ENCODE data around the gene GPR173. TPM values are rescaled to one million over a fixed set of nuclear protein-coding genes. Genes with fewer than 3 reads are reported as not detected.

GPR173 gene
- total and polyA plus RNA-seq, 9 of the 15 experiments (the other 6 are each of a cell fraction or from before 2014, with no cell fraction given), result 0.01 TPM; not detected in 8

DNA sequence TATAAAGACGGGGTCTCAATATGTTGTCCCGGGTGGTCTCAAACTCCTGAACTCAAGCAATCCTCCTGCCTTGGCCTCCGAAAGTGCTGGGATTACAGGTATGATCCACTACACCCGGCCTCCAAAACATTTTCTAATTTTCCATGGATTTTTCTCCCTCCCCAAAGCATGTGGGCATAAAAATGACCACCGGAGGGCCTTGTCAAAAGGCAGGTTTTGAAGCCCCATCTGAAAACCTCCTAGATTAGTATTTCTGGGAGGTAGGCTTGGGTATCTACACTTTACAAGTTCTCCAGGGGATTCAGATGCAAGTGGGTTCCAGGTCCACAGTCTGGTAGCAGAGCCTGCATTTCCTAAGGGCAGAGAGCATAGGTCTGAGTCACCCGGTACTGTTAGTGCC is 1.4 kb upstream of the GPR173 start (continued):
- TF ChIP-seq ZMIZ1 (IDR thresholded peaks at IDR 0.05; ENCODE audit: low read depth in 2 of 2, low read length in 2 of 2) (no peak), NCOA4 (IDR thresholded peaks at IDR 0.05; ENCODE audit: partially characterized antibody) (no peak), ZBTB17 (CRISPR knock-in tag; IDR thresholded peaks at IDR 0.05) (no peak), ZNF586 (CRISPR knock-in tag; conservative IDR thresholded peaks at IDR 0.05) (no peak), MTA2 (IDR thresholded peaks at IDR 0.05; ENCODE audit: low read depth) (no peak), SRSF7 (optimal IDR thresholded peaks at IDR 0.05; ENCODE audit: low read depth, low read length) (no peak), HLTF (IDR thresholded peaks at IDR 0.05) (no peak), CHD7 (IDR thresholded peaks at IDR 0.05; ENCODE audit: low read depth, low read length) (no peak), POU5F1 (IDR thresholded peaks at IDR 0.05; ENCODE audit: borderline replicate concordance, low read depth, low read length, partially characterized antibody) (no peak), HINFP (tag; conservative IDR thresholded peaks at IDR 0.05; ENCODE audit: low read depth) (no peak)
- TF ChIP-seq, protein P1, sequence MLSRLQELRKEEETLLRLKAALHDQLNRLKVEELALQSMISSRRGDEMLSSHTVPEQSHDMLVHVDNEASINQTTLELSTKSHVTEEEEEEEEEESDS (CRISPR knock-in tag; IDR thresholded peaks at IDR 0.05), result no peak

All from K562 (cell line).